CD4-positive, alpha-beta memory T cell (primary cell): ENCODE results near the gene CENPB. TPM values are rescaled to one million over a fixed set of nuclear protein-coding genes. Genes with fewer than 3 reads are reported as not detected.
A peak's percentile ranks its signal among the peaks of the same experiment; 100 is the strongest.

Experiments
- CTCF ChIA-PET: fragments of 350-600 bp; sonication (Branson Sonifier 250); formaldehyde crosslinking; loops from one replicate; lab custom pipeline; 2021; ENCODE audit warnings: inconsistent platforms; ENCODE audit not compliant: partially characterized antibody; lab: Charles Lee
- POLR2A ChIA-PET: fragments of 350-600 bp; sonication (Branson Sonifier 250); formaldehyde crosslinking; loops from one replicate; lab custom pipeline; 2021; ENCODE audit not compliant: partially characterized antibody; lab: Charles Lee
- DNase-seq, 5 donors: peaks; one replicate each; pipeline versions ENCODE4 v3.0.0 to v3.0.0-alpha.2; 2020 to 2022; ENCODE audit warnings: mixed read lengths in 1 of 5
- H3K27ac ChIP-seq: one replicate; pipeline ENCODE4 v1.7.0; 2013; ENCODE audit warnings: low read depth, low read length
- H3K27me3 ChIP-seq: 2 replicates; pipeline ENCODE4 v1.7.0; 2013; ENCODE audit warnings: mild to moderate bottlenecking, low read length, moderate library complexity; ENCODE audit not compliant: insufficient read depth
- H3K36me3 ChIP-seq: 2 replicates; pipeline ENCODE4 v1.7.0; 2013; ENCODE audit warnings: mild to moderate bottlenecking, low read length, moderate library complexity; ENCODE audit not compliant: insufficient read depth
- H3K4me1 ChIP-seq: 2 replicates; pipeline ENCODE4 v1.7.0; 2013; ENCODE audit warnings: mild to moderate bottlenecking, low read length, moderate library complexity; ENCODE audit not compliant: insufficient read depth
- H3K4me3 ChIP-seq, 2 donors: one replicate each; pipeline ENCODE4 v1.7.0; 2013; ENCODE audit warnings: low read length in 2 of 2, mild to moderate bottlenecking in 1 of 2
- H3K9me3 ChIP-seq, 2 donors: one replicate each; pipeline ENCODE4 v1.7.0; 2013; ENCODE audit warnings: low read length in 2 of 2, control low read depth in 1 of 2; ENCODE audit not compliant: control insufficient read depth in 1 of 2
- H3K27ac Mint-ChIP-seq, 7 donors: one replicate each; pipeline ENCODE4 v1.8.0; 2020 to 2021; ENCODE audit warnings: mixed read lengths in 7 of 7, mild to moderate bottlenecking in 6 of 7, inconsistent platforms in 3 of 7, moderate library complexity in 3 of 7
- H3K27me3 Mint-ChIP-seq, 2 donors: one replicate each; pipeline ENCODE4 v1.8.0; 2020 to 2021; ENCODE audit warnings: mixed read lengths in 2 of 2
- H3K36me3 Mint-ChIP-seq, 2 donors: one replicate each; pipeline ENCODE4 v1.8.0; 2020 to 2021; ENCODE audit warnings: mixed read lengths in 2 of 2, inconsistent platforms in 1 of 2, mild to moderate bottlenecking in 1 of 2
- H3K4me1 Mint-ChIP-seq, 4 donors: one replicate each; pipeline ENCODE4 v1.8.0; 2020 to 2021; ENCODE audit warnings: mixed read lengths in 4 of 4, mild to moderate bottlenecking in 1 of 4
- H3K4me3 Mint-ChIP-seq, 8 donors: one replicate each; pipeline ENCODE4 v1.8.0; 2020 to 2021; ENCODE audit warnings: mixed read lengths in 8 of 8, mild to moderate bottlenecking in 7 of 8, moderate library complexity in 6 of 8, inconsistent platforms in 3 of 8
- H3K9me3 Mint-ChIP-seq, 8 donors: one replicate each; pipeline ENCODE4 v1.8.0; 2020 to 2021; ENCODE audit warnings: mixed read lengths in 8 of 8, mild to moderate bottlenecking in 5 of 8, inconsistent platforms in 3 of 8, moderate library complexity in 1 of 8
- intact Hi-C: fragments of 100-400 bp; cut with micrococcal nuclease; formaldehyde crosslinking; loops from one replicate; pipeline ENCODE4 v1.15.1; 2023
- polyA plus RNA-seq, 2 donors: library from polyadenylated mRNA; unstranded; fragments of 300-500 nt; fragmentation: Illumina TruSeq; gene quantifications; one replicate each; pipeline ENCODE4 v1.2.3, GENCODE V29; 2021
- total RNA-seq, 2 experiments: library from RNA; stranded (reverse); gene quantifications; one replicate each; pipeline ENCODE4 v1.2.3, GENCODE V29; 2021

The CENPB gene
- total and polyA plus RNA-seq, 4 experiments from 2014 or later = 0.56 to 56.7 (median 27.1) TPM

DNA sequence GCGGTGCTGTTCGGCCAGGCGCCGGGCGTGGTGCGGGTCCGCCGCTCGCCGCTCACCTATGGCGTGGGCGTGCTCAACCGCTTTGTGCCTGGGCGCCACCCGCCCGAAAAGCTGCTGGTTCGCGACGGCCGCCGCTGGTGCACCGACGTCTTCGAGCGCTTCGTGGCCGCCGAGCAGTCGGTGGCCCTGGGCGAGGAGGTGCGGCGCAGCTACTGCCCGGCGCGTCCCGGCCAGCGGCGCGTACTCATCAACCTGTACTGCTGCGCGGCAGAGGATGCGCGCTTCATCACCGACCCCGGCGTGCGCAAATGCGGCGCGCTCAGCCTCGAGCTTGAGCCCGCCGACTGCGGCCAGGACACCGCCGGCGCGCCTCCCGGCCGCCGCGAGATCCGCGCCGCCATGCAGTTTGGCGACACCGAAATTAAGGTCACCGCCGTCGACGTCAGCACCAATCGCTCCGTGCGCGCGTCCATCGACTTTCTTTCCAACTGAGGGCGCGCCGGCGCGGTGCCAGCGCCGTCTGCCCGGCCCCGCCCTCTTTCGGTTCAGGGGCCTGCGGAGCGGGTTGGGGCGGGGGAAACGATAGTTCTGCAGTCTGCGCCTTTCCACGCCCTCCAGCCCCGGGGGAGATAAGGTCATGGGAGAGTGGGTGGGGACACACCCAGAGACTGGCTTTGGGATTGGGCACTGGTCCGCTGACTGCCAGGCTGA lies 34.7 kb downstream of the CENPB start:
- no peaks in the 10 kb centered on the region for H3K27me3 ChIP-seq
- H3K27ac ChIP-seq = no peak overlapping the region
- H3K27me3 Mint-ChIP-seq = peaks cover 0 to 3% of the 10 kb centered on the region in 2 donors
- H3K36me3 ChIP-seq = no peaks in the 10 kb centered on the region
- peak overlapping the region in 6 of 7 donors; percentile 30 to 85 (median 64) for H3K27ac Mint-ChIP-seq
- DNase-seq = peak; percentile 34 to 73 (median 52)
- peaks cover 3 to 4% of the 10 kb centered on the region in 2 donors for H3K36me3 Mint-ChIP-seq
- intact Hi-C loops = no loop called here
- CTCF ChIA-PET = interaction anchor here (1.0 to 6.2 kb wide), 8 partner anchors 9 to 341 kb away, joined by 3 to 64 read pairs (median 5); partner anchors contain the start of genes ADISSP and AP5S1
- H3K4me1 ChIP-seq = no peaks in the 10 kb centered on the region
- H3K9me3 Mint-ChIP-seq = peaks cover 0 to 2% (median 0%) of the 10 kb centered on the region in 8 donors
- no peaks in the 10 kb centered on the region for H3K9me3 ChIP-seq
- peaks cover 2 to 14% (median 12%) of the 10 kb centered on the region in 4 donors for H3K4me1 Mint-ChIP-seq
- peak overlapping the region in 1 of 2 donors; percentile 23 for H3K4me3 ChIP-seq
- peak overlapping the region in 7 of 8 donors; percentile 50 to 78 (median 76) for H3K4me3 Mint-ChIP-seq
- POLR2A ChIA-PET = interaction anchor here (1.2 kb wide), 1 partner anchor 33 kb away, joined by 3 read pairs; no protein-coding TSS in a partner anchor

DNA sequence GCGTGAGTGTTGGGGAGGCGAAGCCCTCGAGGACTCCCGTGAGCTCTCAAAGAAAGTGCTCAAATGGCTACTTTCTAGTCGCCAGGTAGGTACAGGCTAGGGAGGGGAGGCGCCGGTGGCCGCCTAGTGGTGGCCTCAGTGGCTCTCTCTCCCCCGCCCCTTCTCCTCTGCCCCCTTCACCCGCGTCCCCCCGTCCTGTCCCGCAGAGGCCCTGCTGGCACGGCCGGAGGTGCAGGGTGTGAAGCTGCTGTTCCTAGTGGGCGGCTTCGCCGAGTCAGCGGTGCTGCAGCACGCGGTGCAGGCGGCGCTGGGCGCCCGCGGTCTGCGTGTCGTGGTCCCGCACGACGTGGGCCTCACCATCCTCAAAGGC lies 35.2 kb downstream of the CENPB start:
- no peak overlapping the region for H3K4me3 ChIP-seq
- POLR2A ChIA-PET = interaction anchor here (0.5 to 1.2 kb wide), 2 partner anchors 33 to 1378 kb away, joined by 3 read pairs; no protein-coding TSS in a partner anchor
- H3K27ac ChIP-seq = no peak overlapping the region
- no peaks in the 10 kb centered on the region for H3K4me1 ChIP-seq
- H3K27me3 Mint-ChIP-seq = peaks cover 0 to 3% of the 10 kb centered on the region in 2 donors
- peaks cover 2 to 14% (median 12%) of the 10 kb centered on the region in 4 donors for H3K4me1 Mint-ChIP-seq
- peaks cover 0 to 3% of the 10 kb centered on the region in 2 donors for H3K36me3 Mint-ChIP-seq
- peaks cover 0 to 2% (median 0%) of the 10 kb centered on the region in 8 donors for H3K9me3 Mint-ChIP-seq
- no peaks in the 10 kb centered on the region for H3K27me3 ChIP-seq
- no peak overlapping the region for H3K27ac Mint-ChIP-seq
- CTCF ChIA-PET = interaction anchor here (0.7 to 6.2 kb wide), 7 partner anchors 9 to 258 kb away, joined by 3 to 64 read pairs (median 3); partner anchors contain the start of gene ADISSP
- DNase-seq = no peak
- no peaks in the 10 kb centered on the region for H3K9me3 ChIP-seq
- H3K36me3 ChIP-seq = no peaks in the 10 kb centered on the region
- H3K4me3 Mint-ChIP-seq = peak overlapping the region in 4 of 8 donors; percentile 25 to 65 (median 50)
- intact Hi-C loops = no loop called here

DNA sequence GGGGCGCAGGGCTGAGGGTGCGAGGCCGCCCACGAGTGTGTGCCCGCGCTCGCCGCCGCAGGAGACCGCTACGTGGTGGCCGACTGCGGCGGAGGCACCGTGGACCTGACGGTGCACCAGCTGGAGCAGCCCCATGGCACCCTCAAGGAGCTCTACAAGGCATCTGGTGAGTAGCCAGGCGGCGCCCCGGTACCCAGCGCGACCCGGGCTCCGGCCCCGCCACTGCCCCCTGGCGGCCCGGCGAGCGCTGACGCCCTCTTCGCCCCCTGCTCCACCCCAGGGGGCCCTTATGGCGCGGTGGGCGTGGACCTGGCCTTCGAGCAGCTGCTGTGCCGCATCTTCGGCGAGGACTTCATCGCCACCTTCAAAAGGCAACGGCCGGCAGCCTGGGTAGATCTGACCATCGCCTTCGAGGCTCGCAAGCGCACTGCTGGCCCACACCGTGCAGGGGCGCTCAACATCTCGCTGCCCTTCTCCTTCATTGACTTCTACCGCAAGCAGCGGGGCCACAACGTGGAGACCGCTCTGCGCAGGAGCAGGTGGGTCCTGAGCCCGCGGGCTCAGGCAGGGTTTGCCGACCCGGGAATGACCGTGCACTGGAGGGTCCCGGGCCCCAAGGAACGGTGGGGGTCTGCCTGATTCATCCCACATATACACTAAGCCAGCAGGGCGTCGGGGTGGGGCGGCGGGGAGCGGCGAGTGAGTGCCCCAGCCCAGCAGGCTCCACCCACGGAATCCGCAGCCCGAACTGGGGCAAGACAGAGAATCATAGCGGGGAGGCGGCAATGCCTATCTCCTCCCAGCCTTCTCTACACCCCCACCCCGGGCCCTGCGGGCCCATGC lies 36.6 kb downstream of the CENPB start:
- Histone ChIP-seq H3K36me3 (no peaks in the 10 kb centered on the region), H3K4me3 (no peak overlapping the region), H3K4me1 (peaks cover 7% of the 10 kb centered on the region), H3K27ac (no peak overlapping the region), H3K9me3 (no peaks in the 10 kb centered on the region), H3K27me3 (no peaks in the 10 kb centered on the region)
- no peak overlapping the region for H3K27ac Mint-ChIP-seq
- peaks cover 0 to 3% of the 10 kb centered on the region in 2 donors for H3K36me3 Mint-ChIP-seq
- no peak overlapping the region for H3K4me3 Mint-ChIP-seq
- ChIA-PET CTCF (interaction anchor here (1.7 to 6.2 kb wide), 3 partner anchors 11 to 105 kb away, joined by 7 to 64 read pairs (median 38); partner anchors contain the start of gene ADISSP), POLR2A (interaction anchor here (1.0 kb wide), 1 partner anchor 18 kb away, joined by 3 read pairs; the partner anchor contains the start of gene ADISSP)
- no peak for DNase-seq
- H3K4me1 Mint-ChIP-seq = peaks cover 2 to 21% (median 17%) of the 10 kb centered on the region in 4 donors
- intact Hi-C loops = no loop called here
- H3K9me3 Mint-ChIP-seq = peaks cover 0 to 2% (median 0%) of the 10 kb centered on the region in 8 donors
- H3K27me3 Mint-ChIP-seq = peaks cover 0 to 3% of the 10 kb centered on the region in 2 donors

DNA sequence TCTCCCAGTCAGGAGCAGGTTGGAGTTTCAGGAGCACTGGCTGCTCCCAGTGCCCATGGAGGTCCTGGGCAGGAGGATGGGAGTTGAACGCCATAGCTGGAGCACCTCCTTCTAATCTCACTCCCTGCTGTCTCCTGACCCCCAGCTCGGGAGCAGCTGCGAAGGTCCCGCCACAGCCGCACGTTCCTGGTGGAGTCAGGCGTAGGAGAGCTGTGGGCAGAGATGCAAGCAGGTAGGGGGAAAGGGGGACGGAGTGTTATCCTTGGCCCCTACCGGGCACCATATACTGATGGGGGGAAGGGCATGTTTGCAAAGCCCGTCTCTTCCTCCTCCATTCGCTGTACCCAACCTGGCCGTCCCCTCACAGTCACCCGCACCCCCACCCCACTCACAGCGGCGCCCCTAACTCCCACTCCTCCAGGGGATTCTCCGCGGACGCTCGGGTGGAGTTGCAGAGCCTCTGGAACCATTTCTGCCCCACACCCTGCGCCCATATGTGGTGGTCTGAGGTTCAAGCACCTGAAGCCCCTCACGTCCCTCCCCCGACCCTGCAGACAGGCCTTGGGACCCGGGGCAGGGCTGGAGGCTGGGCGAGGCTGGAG lies 37.4 kb downstream of the CENPB start:
- POLR2A ChIA-PET = interaction anchor here (1.0 kb wide), 1 partner anchor 19 kb away, joined by 3 read pairs; the partner anchor contains the start of gene ADISSP
- Mint-ChIP-seq H3K27ac (peak overlapping the region in 1 of 7 donors; percentile 6), H3K27me3 (peaks cover 5 to 6% of the 10 kb centered on the region in 2 donors), H3K36me3 (no peaks in the 10 kb centered on the region), H3K4me1 (peaks cover 8 to 28% (median 23%) of the 10 kb centered on the region in 4 donors), H3K9me3 (peaks cover 0 to 2% (median 0%) of the 10 kb centered on the region in 8 donors), H3K4me3 (no peak overlapping the region)
- CTCF ChIA-PET = interaction anchor here (1.7 kb wide), 1 partner anchor 8 kb away, joined by 4 read pairs; no protein-coding TSS in a partner anchor
- Histone ChIP-seq H3K27me3 (no peaks in the 10 kb centered on the region), H3K4me3 (no peak overlapping the region), H3K4me1 (peaks cover 12% of the 10 kb centered on the region), H3K27ac (no peak overlapping the region), H3K9me3 (no peaks in the 10 kb centered on the region), H3K36me3 (no peaks in the 10 kb centered on the region)
- intact Hi-C loops = no loop called here
- DNase-seq = no peak

DNA sequence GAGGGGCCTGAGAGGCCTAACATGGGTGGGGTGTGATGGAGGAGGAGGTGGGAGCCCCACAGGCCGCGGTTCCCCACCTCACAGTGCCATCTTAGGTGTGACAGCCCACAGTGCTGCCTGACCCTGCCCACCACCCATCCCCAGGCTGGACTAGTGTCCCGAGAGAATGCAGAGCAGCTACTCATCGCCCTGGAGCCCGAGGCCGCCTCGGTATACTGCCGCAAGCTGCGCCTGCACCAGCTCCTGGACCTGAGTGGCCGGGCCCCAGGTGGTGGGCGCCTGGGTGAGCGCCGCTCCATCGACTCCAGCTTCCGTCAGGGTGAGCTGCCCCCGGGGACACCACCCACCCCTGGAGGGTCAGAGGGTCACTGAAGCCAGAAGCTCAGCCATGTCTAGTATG lies 38.5 kb downstream of the CENPB start:
- no peaks in the 10 kb centered on the region for H3K27me3 ChIP-seq

DNA sequence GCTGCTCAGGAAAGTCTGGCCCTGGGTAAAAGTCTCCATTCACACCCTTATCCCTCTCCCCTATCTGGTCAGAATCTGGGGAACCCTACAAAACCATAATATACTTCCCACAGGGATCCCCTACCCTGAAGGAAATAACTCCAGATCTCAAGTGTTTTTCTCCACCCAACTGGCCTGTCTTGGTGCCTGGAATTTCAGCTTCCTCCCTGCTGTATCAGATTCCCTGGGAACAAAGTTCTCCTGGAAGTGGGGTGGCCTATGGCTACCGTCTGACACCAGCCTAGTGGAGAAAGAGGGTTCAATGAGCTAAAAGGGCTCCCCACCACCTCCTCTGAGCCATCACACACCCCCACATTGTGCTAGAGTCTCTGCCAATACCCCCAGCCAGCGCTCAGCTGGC lies 39.1 kb downstream of the CENPB start:
- Histone ChIP-seq H3K36me3 (no peaks in the 10 kb centered on the region), H3K27ac (no peak overlapping the region), H3K9me3 (no peaks in the 10 kb centered on the region), H3K4me1 (peaks cover 12% of the 10 kb centered on the region), H3K27me3 (no peaks in the 10 kb centered on the region), H3K4me3 (no peak overlapping the region)
- H3K36me3 Mint-ChIP-seq = no peaks in the 10 kb centered on the region
- peaks cover 0 to 2% (median 0%) of the 10 kb centered on the region in 8 donors for H3K9me3 Mint-ChIP-seq
- CTCF ChIA-PET = interaction anchor here (1.7 kb wide), 1 partner anchor 10 kb away, joined by 4 read pairs; no protein-coding TSS in a partner anchor
- POLR2A ChIA-PET = no interaction called here
- H3K4me3 Mint-ChIP-seq = no peak overlapping the region
- H3K4me1 Mint-ChIP-seq = peaks cover 7 to 27% (median 17%) of the 10 kb centered on the region in 4 donors
- peaks cover 5 to 6% of the 10 kb centered on the region in 2 donors for H3K27me3 Mint-ChIP-seq
- H3K27ac Mint-ChIP-seq = no peak overlapping the region
- DNase-seq = no peak
- intact Hi-C loops = no loop called here

More for the DNA sequence above, 38.5 kb downstream of the CENPB start:
- no peak overlapping the region for H3K4me3 Mint-ChIP-seq
- Histone ChIP-seq H3K27ac (no peak overlapping the region), H3K4me3 (no peak overlapping the region), H3K9me3 (no peaks in the 10 kb centered on the region), H3K4me1 (peaks cover 12% of the 10 kb centered on the region), H3K36me3 (no peaks in the 10 kb centered on the region)
- no peak for DNase-seq
- H3K27me3 Mint-ChIP-seq = peaks cover 5 to 6% of the 10 kb centered on the region in 2 donors
- H3K36me3 Mint-ChIP-seq = no peaks in the 10 kb centered on the region
- peaks cover 7 to 29% (median 22%) of the 10 kb centered on the region in 4 donors for H3K4me1 Mint-ChIP-seq
- ChIA-PET CTCF (interaction anchor here (1.7 kb wide), 1 partner anchor 9 kb away, joined by 4 read pairs; no protein-coding TSS in a partner anchor), POLR2A (no interaction called here)
- no peak overlapping the region for H3K27ac Mint-ChIP-seq
- peaks cover 0 to 2% (median 0%) of the 10 kb centered on the region in 8 donors for H3K9me3 Mint-ChIP-seq
- intact Hi-C loops = no loop called here
